SK-N-DZ (cell line): ENCODE measurements around the gene MAML3.
A peak's percentile ranks its signal among the peaks of the same experiment; 100 is the strongest.

Experiments
- DNase-seq: peaks from one replicate; pipeline ENCODE4 v3.0.0-alpha.2; 2015; ENCODE audit warnings: low spot score

Gene MAML3

GRCh38 chr4:140071806-140072205 lies 82.2 kb downstream of the MAML3 start:
- no peak for DNase-seq

GRCh38 chr4:140070973-140071372 lies 83.0 kb downstream of the MAML3 start:
- DNase-seq: no peak

GRCh38 chr4:140070366-140070765 lies 83.6 kb downstream of the MAML3 start:
- DNase-seq: no peak

GRCh38 chr4:140069066-140069465 lies 84.9 kb downstream of the MAML3 start:
- DNase-seq: no peak

GRCh38 chr4:140068271-140068670 lies 85.7 kb downstream of the MAML3 start:
- no peak for DNase-seq

- no peak for DNase-seq
Observed at GRCh38 chr4:140066031-140066930, 87.7 kb downstream of the MAML3 start.

GRCh38 chr4:140065393-140065792 lies 88.6 kb downstream of the MAML3 start:
- no peak for DNase-seq

- no peak for DNase-seq
Observed at GRCh38 chr4:140061659-140062289, 92.2 kb downstream of the MAML3 start.

GRCh38 chr4:140061194-140061593 lies 92.8 kb downstream of the MAML3 start:
- DNase-seq: peak; percentile 17

- DNase-seq: no peak
Observed at GRCh38 chr4:140059159-140059558, 94.8 kb downstream of the MAML3 start.

GRCh38 chr4:140057701-140058100 lies 96.3 kb downstream of the MAML3 start:
- no peak for DNase-seq

- DNase-seq: no peak
Observed at GRCh38 chr4:140056015-140056414, 98.0 kb downstream of the MAML3 start.

GRCh38 chr4:140054861-140055260 lies 99.1 kb downstream of the MAML3 start:
- no peak for DNase-seq

- DNase-seq: no peak
Observed at GRCh38 chr4:140053185-140053584, 100.8 kb downstream of the MAML3 start.

- no peak for DNase-seq
Observed at GRCh38 chr4:140052050-140052449, 101.9 kb downstream of the MAML3 start.

GRCh38 chr4:140049849-140050637 lies 103.9 kb downstream of the MAML3 start:
- peak; percentile 84 for DNase-seq

GRCh38 chr4:140049024-140049848 lies 104.7 kb downstream of the MAML3 start:
- peak; percentile 89 for DNase-seq

GRCh38 chr4:140048419-140048995 lies 105.5 kb downstream of the MAML3 start:
- DNase-seq: no peak

GRCh38 chr4:140047786-140048185 lies 106.2 kb downstream of the MAML3 start:
- DNase-seq: no peak

GRCh38 chr4:140047017-140047640 lies 106.9 kb downstream of the MAML3 start:
- no peak for DNase-seq
